ENCODE measurements around the gene SSUH2. TPM values are rescaled to one million over a fixed set of nuclear protein-coding genes. Genes with fewer than 3 reads are reported as not detected.

Gene SSUH2
- total RNA-seq, 1 experiment from 2014 or later, result 0.22 TPM

GRCh38 chr3:8573342-8573926 is 71.2 kb downstream of the SSUH2 start:
- Histone ChIP-seq H3K9me2 (replicated peaks; ENCODE audit: insufficient read depth, low read length) (no peaks in the 10 kb centered on the region), H3K4me1 (ENCODE audit: low read length) (no peaks in the 10 kb centered on the region), H3K27ac (ENCODE audit: low read length) (no peak overlapping the region), H3K27me3 (ENCODE audit: low read length) (peaks cover 4% of the 10 kb centered on the region; the same call in 1 of the 2 replicates), H3K36me3 (ENCODE audit: insufficient read depth, low read length) (no peaks in the 10 kb centered on the region), H3K79me2 (ENCODE audit: low read length) (no peaks in the 10 kb centered on the region), H2AFZ (ENCODE audit: low read length) (no peak overlapping the region), H3K4me3 (ENCODE audit: low read length) (no peak overlapping the region), H4K20me1 (ENCODE audit: insufficient read depth, low read depth, low read length) (no peaks in the 10 kb centered on the region), H3K4me2 (ENCODE audit: low read depth, low read length, poor library complexity, severe bottlenecking) (no peak overlapping the region), H3K9me3 (ENCODE audit: low read length) (no peaks in the 10 kb centered on the region), H3K9ac (ENCODE audit: low read length) (no peak overlapping the region)
- DNase-seq, result no peak

- Histone ChIP-seq H3K4me1 (ENCODE audit: low read length) (no peaks in the 10 kb centered on the region), H3K9ac (ENCODE audit: low read length) (no peak overlapping the region), H3K27me3 (ENCODE audit: low read length) (peaks cover 4% of the 10 kb centered on the region; the same call in 1 of the 2 replicates), H3K27ac (ENCODE audit: low read length) (no peak overlapping the region), H3K4me2 (ENCODE audit: low read depth, low read length, poor library complexity, severe bottlenecking) (no peak overlapping the region), H3K4me3 (ENCODE audit: low read length) (no peak overlapping the region), H3K9me2 (replicated peaks; ENCODE audit: insufficient read depth, low read length) (no peaks in the 10 kb centered on the region), H4K20me1 (ENCODE audit: insufficient read depth, low read depth, low read length) (no peaks in the 10 kb centered on the region), H3K36me3 (ENCODE audit: insufficient read depth, low read length) (no peaks in the 10 kb centered on the region), H2AFZ (ENCODE audit: low read length) (no peak overlapping the region), H3K9me3 (ENCODE audit: low read length) (no peaks in the 10 kb centered on the region), H3K79me2 (ENCODE audit: low read length) (no peaks in the 10 kb centered on the region)
- DNase-seq, result no peak
Observed at GRCh38 chr3:8571256-8571655, 73.3 kb downstream of the SSUH2 start.

Other genes starting within 250 kb of the SSUH2 start
- gene LMCD1, start 143.0 kb downstream of the SSUH2 start, total RNA-seq (2014; rRNA removed; shearing (Covaris generic); ENCODE audit: low replicate concordance), result not detected in 2 replicates
- gene CAV3, start 89.0 kb upstream of the SSUH2 start, total RNA-seq (2014; rRNA removed; shearing (Covaris generic); ENCODE audit: low replicate concordance), result not detected in 2 replicates
- 4.1 and 9.9 TPM in 2 replicates for gene OXTR, start 124.8 kb upstream of the SSUH2 start, total RNA-seq (2014; rRNA removed; shearing (Covaris generic); ENCODE audit: low replicate concordance)

Data from Karpas-422 (cell line).